Measurements from ENCODE around the gene INO80.

The INO80 gene

DNA sequence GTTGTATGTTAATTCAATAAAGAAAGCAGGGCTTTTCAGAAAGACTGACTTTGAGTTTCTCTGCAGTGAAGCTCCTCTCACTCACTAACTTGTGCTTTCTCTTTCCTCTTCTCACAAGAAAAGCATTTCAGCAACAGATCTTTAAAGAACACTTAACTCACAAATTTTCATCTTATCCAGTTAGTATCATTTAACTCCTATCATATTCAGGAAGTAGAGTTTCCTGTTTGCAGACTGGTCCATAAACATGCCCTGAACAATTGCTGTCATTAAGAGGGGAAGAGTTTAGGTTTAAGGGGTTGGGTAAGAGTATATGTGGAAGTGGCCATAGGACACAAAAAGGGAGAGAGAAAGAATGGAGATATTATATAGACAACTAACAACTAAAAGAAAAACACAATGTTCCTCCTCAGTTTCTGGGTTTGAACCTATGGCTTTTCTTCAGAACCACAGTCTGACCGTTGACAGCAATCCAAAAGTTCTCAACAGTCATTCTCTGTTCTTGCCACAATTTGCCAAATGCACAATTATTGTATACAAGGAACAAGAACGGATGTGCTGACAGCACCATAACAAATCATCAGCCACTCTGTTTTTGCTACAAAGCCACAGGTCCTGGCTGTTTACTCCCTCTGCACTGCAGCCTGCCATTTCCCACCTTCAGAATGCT, 98.9 kb downstream of the INO80 start:
- H3K4me3 ChIP-seq (ENCODE audit: low read depth, low read length, poor library complexity, severe bottlenecking), result no peak overlapping the region
- no peak overlapping the region for H3K27ac ChIP-seq (ENCODE audit: low read depth, low read length, poor library complexity, severe bottlenecking)
- H3K4me1 ChIP-seq (ENCODE audit: insufficient read depth, low read length, severe bottlenecking), result peaks cover 7% of the 10 kb centered on the region
- no peak overlapping the region for H2AFZ ChIP-seq (ENCODE audit: low read length)
- TF ChIP-seq, protein P1, sequence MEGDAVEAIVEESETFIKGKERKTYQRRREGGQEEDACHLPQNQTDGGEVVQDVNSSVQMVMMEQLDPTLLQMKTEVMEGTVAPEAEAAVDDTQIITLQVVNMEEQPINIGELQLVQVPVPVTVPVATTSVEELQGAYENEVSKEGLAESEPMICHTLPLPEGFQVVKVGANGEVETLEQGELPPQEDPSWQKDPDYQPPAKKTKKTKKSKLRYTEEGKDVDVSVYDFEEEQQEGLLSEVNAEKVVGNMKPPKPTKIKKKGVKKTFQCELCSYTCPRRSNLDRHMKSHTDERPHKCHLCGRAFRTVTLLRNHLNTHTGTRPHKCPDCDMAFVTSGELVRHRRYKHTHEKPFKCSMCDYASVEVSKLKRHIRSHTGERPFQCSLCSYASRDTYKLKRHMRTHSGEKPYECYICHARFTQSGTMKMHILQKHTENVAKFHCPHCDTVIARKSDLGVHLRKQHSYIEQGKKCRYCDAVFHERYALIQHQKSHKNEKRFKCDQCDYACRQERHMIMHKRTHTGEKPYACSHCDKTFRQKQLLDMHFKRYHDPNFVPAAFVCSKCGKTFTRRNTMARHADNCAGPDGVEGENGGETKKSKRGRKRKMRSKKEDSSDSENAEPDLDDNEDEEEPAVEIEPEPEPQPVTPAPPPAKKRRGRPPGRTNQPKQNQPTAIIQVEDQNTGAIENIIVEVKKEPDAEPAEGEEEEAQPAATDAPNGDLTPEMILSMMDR (IDR thresholded peaks at IDR 0.05; ENCODE audit: low read length), result no peak
- no peak for TF ChIP-seq EZH2 (IDR thresholded peaks at IDR 0.05; ENCODE audit: borderline replicate concordance, low read length)
- H4K20me1 ChIP-seq (ENCODE audit: insufficient read depth, low read length), result no peaks in the 10 kb centered on the region
- H3K9me3 ChIP-seq (ENCODE audit: low read length), result no peaks in the 10 kb centered on the region
- H3K27me3 ChIP-seq (ENCODE audit: insufficient read depth, low read length), result no peaks in the 10 kb centered on the region
- no peaks in the 10 kb centered on the region for H3K79me2 ChIP-seq (ENCODE audit: insufficient read depth, low read length)
- peaks cover 86% of the 10 kb centered on the region; the same call in 1 of the 2 replicates for H3K36me3 ChIP-seq (ENCODE audit: insufficient read depth, low read length)
- no peak overlapping the region for H3K4me2 ChIP-seq (ENCODE audit: low read length)
- no peaks in the 10 kb centered on the region for H3F3A ChIP-seq (ENCODE audit: insufficient read depth, low read length)
- no peaks in the 10 kb centered on the region for H3K9me2 ChIP-seq (ENCODE audit: low read depth, low read length)
- H3K9ac ChIP-seq (ENCODE audit: low read length), result no peak overlapping the region

DNA sequence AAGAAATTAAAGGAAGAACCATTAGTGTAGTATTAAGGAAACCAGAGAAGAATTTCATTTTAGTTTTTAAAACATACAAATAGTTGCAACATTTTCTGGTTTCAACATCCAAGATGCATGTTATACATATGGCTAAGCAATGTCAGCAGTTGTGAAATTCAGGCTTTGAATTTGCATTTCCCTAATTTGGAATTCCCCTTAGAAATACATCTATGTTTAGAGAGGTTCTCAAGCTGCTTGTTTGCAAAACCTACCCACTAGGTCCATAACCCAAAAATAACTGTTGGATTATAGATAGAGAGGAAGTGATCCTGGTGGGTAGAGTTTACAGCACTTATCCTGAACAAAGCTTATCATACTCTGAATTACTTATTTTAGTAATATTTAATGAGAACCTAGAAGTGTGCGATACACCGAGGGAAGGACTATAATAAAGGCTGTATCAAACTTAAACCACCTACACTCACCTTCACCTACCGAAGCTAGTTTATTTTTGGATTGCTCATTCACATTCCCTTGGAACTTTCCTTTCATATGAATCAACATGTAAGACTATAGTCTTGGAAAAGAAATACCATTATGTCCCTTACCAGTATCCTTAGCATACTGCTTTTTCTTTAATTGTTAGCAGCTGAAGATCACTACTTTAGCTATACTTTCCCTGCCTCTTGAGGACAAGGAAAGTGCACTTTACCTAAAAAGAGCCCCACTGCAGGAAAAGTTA, 102.2 kb downstream of the INO80 start:
- Histone ChIP-seq H3K4me1 (ENCODE audit: insufficient read depth, low read length, severe bottlenecking) (peaks cover 7% of the 10 kb centered on the region), H3K9ac (ENCODE audit: low read length) (no peak overlapping the region), H3K4me2 (ENCODE audit: low read length) (no peak overlapping the region), H3K9me3 (ENCODE audit: low read length) (no peaks in the 10 kb centered on the region), H3K4me3 (ENCODE audit: low read depth, low read length, poor library complexity, severe bottlenecking) (no peak overlapping the region), H2AFZ (ENCODE audit: low read length) (no peak overlapping the region), H3K36me3 (ENCODE audit: insufficient read depth, low read length) (peaks cover 69% of the 10 kb centered on the region; the same call in 1 of the 2 replicates), H3K27ac (ENCODE audit: low read depth, low read length, poor library complexity, severe bottlenecking) (no peak overlapping the region), H3F3A (ENCODE audit: insufficient read depth, low read length) (no peaks in the 10 kb centered on the region), H3K79me2 (ENCODE audit: insufficient read depth, low read length) (no peaks in the 10 kb centered on the region), H3K27me3 (ENCODE audit: insufficient read depth, low read length) (no peaks in the 10 kb centered on the region), H4K20me1 (ENCODE audit: insufficient read depth, low read length) (no peaks in the 10 kb centered on the region), H3K9me2 (ENCODE audit: low read depth, low read length) (no peaks in the 10 kb centered on the region)
- TF ChIP-seq EZH2 (IDR thresholded peaks at IDR 0.05; ENCODE audit: borderline replicate concordance, low read length), result no peak
- TF ChIP-seq, protein P1 (IDR thresholded peaks at IDR 0.05; ENCODE audit: low read length), result no peak

DNA sequence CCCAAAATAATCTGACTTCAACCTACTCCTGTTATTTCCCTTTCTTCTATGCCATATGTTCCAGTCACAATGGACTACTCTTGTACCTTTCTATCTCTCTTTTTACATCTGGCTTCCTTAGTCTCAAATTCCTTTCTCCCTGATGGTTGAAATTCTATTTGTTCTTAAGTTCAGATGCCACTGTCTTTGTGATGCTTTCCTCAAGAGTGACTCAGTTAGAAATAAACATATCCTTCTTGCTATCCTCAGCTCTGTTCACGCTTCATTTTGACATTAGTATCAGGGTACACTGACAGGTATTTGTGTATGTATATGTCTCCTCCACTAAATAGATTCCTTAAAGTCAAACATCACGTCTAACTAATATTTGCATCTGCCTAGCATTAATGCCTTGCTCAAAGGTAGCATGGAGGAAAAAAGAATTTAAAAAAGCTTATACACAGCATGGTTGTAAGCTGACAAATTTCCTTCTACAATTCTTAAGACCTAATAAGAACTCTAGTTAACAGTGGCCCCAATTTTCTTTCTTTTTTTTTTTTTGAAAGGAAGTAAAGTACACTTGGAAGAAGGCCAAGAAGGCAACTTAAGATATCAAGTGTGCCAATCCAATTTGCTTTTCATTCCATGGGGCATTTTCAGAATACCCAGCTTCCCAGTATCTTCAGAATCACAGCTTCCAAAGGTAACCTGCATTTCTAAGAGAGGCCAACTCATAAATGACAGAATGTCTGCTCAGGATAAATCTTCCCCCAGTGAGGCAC, 104.8 kb downstream of the INO80 start:
- Histone ChIP-seq H3K27ac (ENCODE audit: low read depth, low read length, poor library complexity, severe bottlenecking) (no peak overlapping the region), H3K9ac (ENCODE audit: low read length) (no peak overlapping the region), H3K27me3 (ENCODE audit: insufficient read depth, low read length) (no peaks in the 10 kb centered on the region), H3K4me1 (ENCODE audit: insufficient read depth, low read length, severe bottlenecking) (peaks cover 7% of the 10 kb centered on the region), H3K36me3 (ENCODE audit: insufficient read depth, low read length) (peaks cover 52% of the 10 kb centered on the region; the same call in 1 of the 2 replicates), H4K20me1 (ENCODE audit: insufficient read depth, low read length) (no peaks in the 10 kb centered on the region), H3F3A (ENCODE audit: insufficient read depth, low read length) (no peaks in the 10 kb centered on the region), H2AFZ (ENCODE audit: low read length) (no peak overlapping the region), H3K4me2 (ENCODE audit: low read length) (no peak overlapping the region), H3K9me2 (ENCODE audit: low read depth, low read length) (no peaks in the 10 kb centered on the region), H3K79me2 (ENCODE audit: insufficient read depth, low read length) (no peaks in the 10 kb centered on the region), H3K4me3 (ENCODE audit: low read depth, low read length, poor library complexity, severe bottlenecking) (no peak overlapping the region), H3K9me3 (ENCODE audit: low read length) (no peaks in the 10 kb centered on the region)
- TF ChIP-seq EZH2 (IDR thresholded peaks at IDR 0.05; ENCODE audit: borderline replicate concordance, low read length), result no peak
- TF ChIP-seq, protein P1 (IDR thresholded peaks at IDR 0.05; ENCODE audit: low read length), result no peak

Data from OCI-LY1 (cell line).